GM21381 (cell line): ENCODE results near the gene TLDC2.
"Not testable (repeated sequence)": the region's sequence is repeated elsewhere in the genome, so short reads cannot be mapped to it uniquely, and the experiment has no call there.

Experiments used
- ATAC-seq: cut with Tn5 transposase; IDR thresholded peaks from one replicate; pipeline ENCODE4 v1.9.1; 2021; ENCODE audit warnings: mild to moderate bottlenecking, moderate library complexity; ENCODE audit not compliant: unreplicated experiment

Gene TLDC2

GRCh38 chr20:36905566-36905965 is 29.6 kb downstream of the TLDC2 start:
- ATAC-seq: not testable (repeated sequence)

GRCh38 chr20:36906086-36906485 is 30.1 kb downstream of the TLDC2 start:
- not testable (repeated sequence) for ATAC-seq

GRCh38 chr20:36908603-36909002 is 32.7 kb downstream of the TLDC2 start:
- no peak for ATAC-seq

GRCh38 chr20:36916199-36916598 is 40.3 kb downstream of the TLDC2 start:
- ATAC-seq: no peak

- no peak for ATAC-seq
These were observed 41.3 kb downstream of the TLDC2 start for GRCh38 chr20:36917240-36917639.

- no peak for ATAC-seq
These were observed 42.0 kb downstream of the TLDC2 start for GRCh38 chr20:36917943-36918342.

DNA sequence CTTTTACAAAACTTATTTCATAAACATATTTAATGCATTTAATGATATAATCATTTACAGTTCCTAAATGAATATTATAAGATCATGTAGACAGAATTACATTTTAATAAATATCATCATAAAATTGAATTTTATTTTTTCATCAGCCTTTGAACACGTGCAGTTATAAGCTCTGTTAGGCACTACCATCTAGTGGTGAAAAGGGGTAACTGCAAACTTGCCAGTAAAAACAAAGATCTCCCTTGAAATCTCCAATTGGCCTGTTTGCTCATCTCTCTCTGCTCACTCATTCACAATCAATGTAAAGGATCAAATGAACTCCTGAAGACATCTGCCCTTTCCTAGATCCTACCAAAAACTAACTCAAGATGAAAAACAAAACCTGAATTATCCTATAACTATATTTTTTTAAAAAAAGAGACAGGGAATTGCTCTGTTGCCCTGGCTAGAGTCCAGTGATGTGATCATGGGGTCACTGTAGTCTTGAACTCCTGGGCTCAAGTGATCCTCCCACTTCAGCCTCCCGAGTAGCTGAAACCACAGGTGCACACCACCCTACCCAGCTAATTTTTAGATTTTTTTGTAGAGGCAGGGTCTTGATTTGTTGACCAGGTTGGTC is 43.9 kb downstream of the TLDC2 start:
- ATAC-seq: no peak

- no peak for ATAC-seq
These were observed 44.4 kb downstream of the TLDC2 start for GRCh38 chr20:36920334-36920730.

DNA sequence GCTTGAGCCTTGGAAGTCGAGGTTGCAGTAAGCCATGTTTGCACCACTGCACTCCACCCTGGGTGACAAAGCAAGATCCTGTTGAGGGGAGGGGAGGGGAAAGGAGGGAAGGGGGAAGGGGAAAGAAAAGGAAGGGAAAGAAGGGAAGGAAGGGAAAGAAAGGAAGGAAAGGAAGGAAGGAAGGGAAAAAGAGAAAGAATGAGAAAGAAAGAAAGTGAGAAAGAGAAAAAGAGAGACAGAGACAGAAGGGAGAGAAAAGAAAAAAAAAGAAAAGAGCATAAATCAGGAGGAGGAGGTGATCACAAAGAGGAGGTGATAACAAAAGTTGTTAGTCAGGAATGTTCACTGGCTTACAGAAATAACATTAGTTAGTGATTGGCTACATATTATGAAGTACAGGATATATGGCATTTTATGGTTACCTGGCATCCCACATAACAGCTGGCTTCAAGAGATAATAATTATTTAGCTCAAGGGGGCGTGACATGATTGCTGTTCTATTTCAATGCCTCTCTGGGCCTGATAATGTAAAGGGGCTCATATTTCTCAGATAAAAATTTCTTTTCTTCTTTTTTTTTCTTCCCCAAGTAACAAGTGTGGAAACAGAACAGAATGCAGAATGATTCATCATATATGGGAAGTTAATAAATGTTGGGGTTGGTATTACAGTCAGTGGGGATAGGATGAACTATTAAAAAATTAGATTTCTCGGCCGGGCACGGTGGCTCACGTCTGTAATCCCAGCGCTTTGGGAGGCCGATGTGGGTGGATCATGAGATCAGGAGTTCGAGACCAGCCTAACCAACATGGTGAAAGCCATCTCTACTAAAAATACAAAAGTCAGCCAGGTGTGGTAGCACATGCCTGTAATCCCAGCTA is 48.5 kb downstream of the TLDC2 start:
- no peak for ATAC-seq

DNA sequence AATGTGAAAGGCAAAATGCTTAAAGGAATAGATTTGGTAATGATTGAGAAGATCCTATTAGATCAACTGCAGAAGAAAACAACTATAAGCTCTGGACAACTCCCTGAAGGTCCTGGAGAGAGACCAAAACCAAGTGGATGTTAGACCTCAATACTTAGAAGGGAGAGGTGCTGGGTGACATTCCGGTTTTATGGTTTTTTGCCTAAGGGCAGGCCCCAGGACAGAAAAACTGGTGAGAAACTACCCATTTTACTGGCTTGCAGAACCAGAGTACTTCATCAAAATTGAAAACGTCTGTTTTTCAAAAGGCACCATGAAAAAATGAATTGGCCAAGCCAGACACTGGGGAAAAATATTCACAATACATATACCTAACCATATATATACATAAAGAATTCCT is 49.3 kb downstream of the TLDC2 start:
- ATAC-seq: no peak

DNA sequence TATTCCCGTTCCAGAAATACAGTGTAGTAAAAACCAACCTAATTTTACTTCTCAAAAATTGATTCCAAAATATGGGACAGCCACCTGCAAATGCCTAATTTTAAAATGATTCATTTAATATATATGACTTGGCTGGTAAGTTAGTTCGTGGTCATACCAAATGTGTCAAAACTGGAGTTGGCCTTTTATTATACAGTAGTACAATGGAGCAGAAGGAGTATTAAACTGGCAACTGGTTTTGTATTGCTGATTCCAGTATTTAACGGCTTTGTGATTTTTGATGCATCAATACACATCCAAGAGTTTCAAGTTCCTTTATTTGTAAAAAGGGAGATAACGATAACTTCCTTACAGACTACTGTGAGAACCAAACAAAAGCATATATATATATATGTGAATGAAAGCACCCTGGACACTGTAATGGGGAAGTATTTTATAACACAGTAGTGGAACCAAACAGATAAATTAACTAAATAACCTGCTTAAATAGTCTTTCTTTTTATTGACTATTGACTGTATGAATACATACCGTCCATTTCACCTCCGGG is 50.8 kb downstream of the TLDC2 start:
- no peak for ATAC-seq

- no peak for ATAC-seq
These were observed 51.8 kb downstream of the TLDC2 start for GRCh38 chr20:36927704-36928103.

DNA sequence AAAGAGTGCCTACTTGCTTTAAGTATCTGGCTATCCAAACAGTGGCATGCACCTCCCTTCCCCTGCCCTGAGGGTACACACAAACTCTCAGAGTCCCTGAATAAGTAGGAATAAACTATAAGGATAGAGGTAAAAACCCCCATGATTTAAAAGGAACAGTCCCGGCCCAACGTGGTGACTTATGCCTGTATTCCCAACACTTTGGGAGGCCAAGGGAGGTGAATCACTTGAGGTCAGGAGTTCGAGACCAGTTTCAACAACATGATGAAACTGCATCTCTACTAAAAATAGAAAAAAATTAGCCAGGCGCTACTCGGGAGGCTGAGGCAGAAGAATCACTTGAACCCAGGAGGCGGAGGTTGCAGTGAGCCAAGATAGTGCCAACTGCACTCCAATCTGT is 53.4 kb downstream of the TLDC2 start:
- no peak for ATAC-seq

DNA sequence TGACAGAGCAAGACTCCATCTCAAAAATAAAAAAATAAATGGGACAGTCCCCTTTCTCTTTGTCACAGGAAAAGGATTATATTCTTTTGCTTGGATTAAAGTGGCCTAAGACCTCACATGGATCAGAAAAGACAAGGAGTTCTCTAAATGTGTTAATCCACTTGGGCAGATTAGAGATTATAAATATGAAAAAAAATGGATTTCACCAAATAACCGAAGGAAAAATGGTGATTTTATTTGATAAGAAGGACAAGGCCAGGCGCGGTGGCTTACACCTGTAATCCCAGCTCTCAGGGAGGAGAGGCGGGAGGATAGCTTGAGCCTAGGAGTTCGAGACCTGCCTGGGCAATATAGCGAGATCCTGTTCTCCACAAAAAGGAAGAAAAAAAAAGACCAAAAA is 53.8 kb downstream of the TLDC2 start:
- ATAC-seq: no peak

DNA sequence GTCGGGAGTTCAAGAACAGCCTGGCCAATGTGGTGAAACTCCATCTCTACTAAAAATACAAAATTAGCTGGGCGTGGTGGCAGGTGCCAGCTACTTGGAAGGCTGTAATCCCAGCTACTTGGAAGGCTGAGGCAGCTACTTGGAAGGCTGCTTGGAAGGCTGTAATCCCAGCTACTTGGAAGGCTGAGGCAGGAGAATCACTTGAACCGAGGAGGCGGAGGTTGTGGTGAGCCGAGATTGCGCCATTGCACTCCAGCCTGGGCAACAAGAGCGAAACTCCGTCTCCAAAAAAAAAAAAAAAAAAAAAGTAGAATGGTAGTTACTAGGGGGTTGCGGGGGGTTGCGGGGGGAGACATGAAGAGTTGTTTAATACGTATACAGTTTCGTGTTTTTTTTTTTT is 56.1 kb downstream of the TLDC2 start:
- ATAC-seq: not testable (repeated sequence)

GRCh38 chr20:36932476-36933426 is 56.8 kb downstream of the TLDC2 start:
- ATAC-seq: no peak

DNA sequence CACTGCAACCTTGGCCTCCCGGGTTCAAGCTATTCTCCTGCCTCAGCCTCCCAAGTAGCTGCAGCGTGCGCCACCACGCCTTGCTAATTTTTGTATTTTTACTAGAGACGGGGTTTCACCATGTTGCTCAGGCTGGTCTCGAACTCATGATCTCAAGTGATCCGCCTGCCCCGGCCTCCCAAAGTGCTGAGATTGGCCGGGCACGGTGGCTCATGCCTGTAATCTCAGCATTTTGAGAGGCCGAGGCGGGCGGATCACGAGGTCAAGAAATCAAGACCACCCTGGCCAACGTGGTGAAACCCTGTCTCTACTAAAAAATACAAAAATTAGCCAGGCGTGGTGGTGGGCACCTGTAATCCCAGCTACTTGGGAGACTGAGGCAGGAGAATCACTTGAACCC is 57.6 kb downstream of the TLDC2 start:
- not testable (repeated sequence) for ATAC-seq

DNA sequence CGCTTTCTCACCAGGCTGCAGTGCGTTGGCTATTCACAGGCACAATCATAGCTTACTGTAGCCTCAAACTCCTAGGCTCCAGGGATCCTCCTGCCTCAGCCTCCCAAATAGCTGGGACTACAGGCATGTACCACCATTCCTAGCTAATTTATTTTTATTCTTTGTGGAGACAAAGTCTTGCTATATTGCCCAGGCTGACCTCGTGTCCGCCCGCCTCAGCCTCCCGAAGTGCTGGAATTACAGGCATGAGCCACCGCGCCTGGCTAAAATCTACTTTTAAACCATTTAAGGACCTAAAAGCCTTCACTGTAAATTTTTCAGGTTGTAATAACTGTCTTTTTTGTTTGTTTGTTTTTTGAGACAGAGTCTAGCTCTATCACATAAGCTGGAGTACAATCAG is 60.4 kb downstream of the TLDC2 start:
- ATAC-seq: no peak

GRCh38 chr20:36936761-36937401 is 60.9 kb downstream of the TLDC2 start:
- ATAC-seq: not testable (repeated sequence)

- ATAC-seq: no peak
These were observed 61.4 kb downstream of the TLDC2 start for GRCh38 chr20:36937402-36937770.
